GM19455 (cell line): ENCODE measurements around the gene THADA.

Source experiments
- ATAC-seq: cut with Tn5 transposase; IDR thresholded peaks from one replicate; pipeline ENCODE4 v1.9.1; 2021; ENCODE audit not compliant: unreplicated experiment

Gene THADA

DNA sequence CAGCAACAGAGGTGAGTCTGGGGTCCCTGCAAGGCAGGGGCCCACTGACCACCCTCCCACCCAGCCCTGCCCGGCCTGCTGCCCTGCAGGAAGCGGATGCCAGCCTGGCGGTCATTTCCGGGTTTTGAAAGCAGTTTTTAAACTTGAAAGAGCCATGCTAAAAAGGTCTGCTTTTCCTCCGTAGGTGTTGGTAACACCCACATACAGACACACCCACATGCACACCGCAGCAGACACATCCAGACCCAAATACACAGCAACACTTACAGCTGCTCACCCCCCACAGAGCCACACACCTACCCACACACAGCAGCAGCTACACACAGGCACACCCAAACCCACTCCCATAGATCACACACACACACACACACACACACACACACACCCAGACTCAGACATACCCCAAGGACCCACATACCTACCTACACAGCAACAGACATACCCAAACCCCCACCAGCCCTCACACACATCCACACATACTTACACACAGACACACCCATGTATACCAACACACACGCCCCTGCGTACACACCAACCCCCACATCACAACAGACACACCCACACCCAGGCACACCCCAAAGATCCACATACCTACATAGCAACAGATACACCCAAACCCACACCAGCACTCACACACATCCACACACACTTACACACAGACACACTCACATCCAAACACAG, 377.0 kb downstream of the THADA start:
- ATAC-seq: peak; percentile 33

DNA sequence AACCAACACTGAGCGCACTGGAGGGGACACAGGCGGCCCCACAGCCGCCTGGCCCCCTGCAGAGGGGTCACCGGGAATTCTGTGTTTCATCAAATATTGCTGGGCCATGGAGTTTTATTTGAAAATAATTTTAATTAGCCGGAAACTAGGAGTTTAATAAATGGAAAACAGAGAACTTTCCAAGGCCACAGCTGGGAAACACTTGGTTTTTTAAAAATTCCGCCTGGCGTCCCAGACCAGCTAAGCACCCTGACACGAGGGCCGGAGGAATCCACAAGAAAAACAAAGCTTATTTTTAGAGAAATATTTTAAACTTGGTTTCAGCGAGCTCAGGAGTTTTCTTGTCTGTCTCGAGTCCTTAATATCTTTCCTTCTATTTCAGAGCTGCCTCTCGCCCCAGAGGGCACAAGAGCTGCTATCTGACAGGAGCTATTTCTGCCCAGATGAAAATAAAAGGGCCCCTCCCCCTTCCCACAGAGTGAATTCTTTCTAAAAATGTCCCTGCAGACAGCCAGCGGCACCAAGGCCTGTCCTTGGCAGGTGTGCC, 377.6 kb downstream of the THADA start:
- ATAC-seq: no peak

DNA sequence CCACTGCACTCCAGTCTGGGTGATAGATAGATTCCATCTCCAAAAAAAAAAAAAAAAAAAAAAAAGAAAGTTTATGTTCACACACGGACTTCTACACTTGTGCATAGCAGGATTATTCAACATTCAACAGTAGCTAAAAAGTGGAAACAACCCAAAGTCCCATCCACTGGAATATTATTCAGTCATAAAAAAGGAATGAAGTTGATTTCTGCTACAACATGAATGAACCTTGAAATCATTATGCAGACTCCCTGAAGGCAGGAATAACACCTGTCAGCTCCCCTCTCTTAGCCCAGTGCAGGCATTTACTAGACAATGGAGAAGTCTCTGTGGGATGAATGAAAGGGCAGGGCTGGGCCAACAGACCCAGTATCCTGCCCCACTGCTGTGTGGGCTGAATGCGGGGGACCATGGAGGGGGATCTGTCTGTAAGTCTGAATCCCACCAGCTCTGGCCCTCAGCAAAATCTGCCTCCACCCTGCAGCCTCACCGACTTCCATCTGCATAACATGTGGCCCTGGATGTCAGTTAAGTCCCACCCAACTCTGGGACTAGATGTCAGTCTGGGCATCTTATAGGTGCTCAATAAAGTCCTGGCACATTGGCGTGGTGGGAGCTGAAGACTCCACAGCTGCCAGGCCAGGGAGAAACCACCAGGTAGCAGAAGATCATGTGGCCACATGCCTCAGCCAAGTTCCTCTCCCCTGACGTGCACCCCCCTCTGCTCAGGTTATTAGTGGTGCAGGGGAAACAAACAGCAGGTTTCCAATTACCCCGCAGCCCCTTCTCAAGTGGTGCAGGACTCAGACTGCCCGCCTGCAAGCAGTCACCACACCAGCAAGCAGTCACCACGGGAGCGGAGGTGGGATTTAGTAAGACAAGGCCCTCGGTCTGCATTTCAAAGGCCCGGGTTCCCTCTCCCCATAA, 378.3 kb downstream of the THADA start:
- ATAC-seq: no peak

DNA sequence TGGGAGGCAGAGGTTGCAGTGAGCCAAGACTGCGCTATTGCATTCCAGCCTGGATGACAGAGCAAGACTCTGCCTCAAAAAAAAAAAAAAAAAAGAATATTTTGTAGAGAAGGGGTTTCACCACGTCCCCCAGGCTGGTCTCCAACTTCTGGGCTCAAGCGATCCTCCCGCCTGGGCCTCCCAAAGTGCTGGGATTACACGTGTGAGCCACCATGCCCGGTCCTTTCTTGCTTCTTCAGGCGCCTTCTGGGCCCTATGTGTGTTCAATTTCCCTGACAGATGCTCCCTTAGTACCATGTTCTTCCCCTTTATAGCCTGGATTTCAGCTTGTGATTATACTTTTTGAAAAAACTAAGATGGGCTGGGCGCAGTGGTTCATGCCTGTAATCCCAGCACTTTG, 379.2 kb downstream of the THADA start:
- no peak for ATAC-seq

DNA sequence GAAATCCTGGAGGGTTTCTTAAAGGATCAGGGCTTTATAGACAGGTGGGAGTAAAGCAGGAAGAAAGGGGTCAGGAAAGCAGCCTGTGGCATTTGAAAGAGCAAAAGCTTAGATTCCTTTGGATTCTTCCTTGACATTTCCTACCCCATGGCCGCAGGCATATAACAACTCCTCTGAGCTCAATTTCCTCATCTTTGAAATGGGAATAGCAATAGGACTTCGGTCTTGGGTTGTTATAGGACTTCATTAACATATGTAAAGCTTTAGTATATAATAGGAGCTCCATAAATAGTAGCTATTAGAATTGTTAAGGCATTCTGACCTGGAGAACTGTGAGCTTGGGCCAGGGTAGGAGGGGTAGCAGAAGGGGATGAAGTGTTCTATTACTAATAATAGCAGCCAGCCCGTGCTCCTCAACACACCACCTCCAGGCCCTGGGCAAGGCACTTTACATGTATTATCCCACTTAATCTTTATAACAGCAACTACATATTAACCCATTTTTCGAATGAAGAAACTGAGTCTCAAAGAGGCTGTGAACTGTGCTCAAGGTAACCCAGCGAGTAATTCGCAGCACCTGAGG, 380.1 kb downstream of the THADA start:
- no peak for ATAC-seq

DNA sequence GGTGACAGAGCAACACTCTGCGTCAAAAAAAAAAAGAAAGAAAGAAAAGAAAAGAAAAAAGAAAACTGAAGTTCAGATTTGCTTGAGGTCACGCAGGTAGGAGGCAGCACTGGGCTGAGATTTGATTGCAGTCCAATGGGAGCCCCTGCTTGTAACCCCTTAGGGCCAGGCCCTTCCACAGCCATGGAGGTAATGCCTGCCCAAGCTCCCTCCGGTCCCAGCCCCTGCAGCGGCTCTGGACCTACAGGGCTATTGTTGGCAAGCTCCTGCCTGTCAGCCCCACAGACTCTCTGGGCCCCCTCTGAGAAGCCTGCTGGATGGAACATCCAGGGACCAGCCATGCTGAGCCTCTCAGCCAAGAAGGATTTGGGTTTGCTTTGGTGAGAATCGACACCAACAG, 381.6 kb downstream of the THADA start:
- no peak for ATAC-seq

DNA sequence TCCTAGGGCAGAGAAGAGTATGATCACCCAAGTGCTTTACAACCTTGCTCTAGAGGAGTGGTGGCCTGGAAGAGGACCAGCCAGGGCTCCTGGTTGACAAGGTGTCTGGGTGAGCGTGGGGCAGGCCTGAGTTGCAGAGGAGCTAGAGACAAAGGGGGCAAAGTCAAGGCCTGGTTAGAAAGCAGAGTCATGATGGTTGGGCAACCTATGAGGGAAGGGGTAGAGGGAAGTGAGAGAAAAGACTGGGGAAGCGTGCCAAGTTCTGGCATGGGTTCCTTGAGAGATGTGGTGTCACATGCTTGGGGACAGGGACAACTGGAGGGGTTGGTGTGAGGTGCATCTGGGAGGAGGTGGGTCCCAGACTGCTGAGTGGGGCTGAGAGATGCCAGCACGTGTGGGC, 382.9 kb downstream of the THADA start:
- ATAC-seq: no peak

DNA sequence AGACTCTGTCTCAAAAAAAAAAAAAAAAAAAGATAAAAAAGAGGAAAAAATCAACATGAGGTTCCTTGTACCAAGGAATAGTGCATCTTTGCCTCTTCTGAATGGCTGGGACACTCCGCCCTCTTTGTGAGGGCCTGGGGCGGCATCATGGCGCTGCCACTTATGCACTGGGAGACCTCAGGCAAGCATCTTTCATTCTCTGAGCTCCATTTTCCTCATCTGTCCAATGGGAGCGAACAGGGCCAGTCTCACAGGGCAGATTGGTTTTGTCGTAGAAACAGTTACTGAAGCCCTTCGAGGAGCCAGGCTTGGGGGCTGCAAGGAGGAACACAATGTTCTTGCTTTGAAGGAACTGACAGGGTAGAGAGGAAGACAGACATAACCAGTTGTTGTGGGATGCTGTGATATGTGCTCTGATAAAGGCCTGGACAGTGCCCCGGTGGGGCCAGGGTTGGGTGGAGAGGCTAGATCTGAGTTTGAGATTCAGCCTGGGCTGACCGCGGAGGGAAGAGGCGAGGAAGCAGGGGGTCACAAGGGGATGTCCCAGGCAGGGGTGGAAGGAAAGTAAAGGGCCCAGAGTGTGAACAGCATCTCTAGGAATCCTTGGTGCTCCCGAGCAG, 383.5 kb downstream of the THADA start:
- ATAC-seq: no peak

DNA sequence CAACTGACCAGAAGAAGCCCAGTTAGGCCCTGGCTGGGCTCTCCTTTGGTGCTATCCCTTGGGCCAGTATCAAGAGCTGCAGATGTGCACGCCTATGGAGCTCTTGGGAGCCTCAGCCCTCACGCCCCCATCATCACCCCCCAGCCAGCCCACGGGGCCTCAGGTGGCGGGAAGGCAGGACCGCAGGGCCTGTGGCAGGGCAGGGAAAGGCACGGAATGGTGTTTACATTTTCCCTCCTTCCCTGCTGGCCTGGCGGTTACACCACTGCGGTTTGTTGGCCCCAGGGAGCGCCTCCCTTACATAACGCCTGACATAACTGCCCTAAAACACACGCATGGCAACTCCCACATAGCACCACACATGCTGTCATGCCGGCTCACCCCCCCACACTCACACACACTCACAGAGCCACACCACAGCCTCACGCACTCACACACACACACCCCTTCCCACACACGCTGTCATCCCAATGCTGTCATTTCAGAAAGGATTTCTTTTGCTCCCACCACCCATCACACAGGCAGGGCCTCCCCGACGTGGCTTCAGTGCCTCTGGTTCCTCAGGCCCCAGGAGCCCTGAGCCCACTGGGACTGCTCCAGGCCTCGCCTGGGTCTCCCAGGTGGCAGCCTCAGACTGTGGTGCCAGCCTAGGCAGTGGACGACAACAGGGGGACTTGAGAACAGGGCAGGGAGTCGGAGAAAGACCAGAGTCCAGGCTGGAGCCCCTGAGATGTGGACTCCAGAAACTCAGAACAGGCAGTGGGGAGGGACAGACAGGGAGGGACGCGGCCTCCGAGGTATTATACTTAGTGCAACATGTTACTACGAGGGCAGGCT, 385.2 kb downstream of the THADA start:
- no peak for ATAC-seq

DNA sequence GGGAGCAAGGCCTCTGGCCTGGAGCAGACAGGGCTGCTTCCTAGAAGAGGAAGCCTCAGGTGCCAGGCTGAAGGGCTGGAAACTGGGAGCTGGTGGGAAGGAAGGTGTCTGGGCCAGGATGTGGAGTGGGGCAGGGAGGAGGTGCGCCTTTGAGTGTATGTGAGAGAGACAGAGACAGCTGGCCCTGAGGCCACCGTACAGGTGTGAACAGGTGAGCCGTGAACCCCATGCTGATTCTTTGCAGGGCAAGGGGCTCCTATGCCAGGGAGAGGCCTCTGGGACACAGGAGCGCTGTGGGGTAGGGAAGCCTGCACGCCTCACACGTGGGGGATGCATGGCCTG, 385.7 kb downstream of the THADA start:
- no peak for ATAC-seq

DNA sequence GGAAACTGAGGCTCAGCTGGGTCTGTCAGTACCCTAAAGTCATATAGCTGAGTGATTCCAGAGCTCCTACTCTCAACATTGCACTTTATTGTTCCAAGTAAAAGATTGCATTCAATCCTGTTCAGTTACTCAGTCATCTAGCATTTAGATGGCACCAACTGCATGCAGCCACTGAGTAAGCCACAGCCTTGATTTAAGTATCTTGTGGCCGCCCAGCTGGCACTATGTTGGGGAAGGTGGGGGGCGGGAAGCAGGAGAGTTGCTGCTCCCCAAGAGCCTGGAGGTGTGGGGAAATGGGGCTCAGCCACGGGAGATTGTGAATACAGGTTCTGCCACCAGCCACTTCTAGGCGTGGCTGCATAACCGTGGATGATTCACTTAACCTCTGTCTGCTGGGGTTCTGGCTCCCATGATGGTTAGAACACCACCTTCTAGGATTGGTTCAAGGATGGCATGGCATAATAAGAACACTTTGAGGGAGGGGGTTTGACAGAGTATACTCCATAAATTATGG, 386.6 kb downstream of the THADA start:
- ATAC-seq: no peak

DNA sequence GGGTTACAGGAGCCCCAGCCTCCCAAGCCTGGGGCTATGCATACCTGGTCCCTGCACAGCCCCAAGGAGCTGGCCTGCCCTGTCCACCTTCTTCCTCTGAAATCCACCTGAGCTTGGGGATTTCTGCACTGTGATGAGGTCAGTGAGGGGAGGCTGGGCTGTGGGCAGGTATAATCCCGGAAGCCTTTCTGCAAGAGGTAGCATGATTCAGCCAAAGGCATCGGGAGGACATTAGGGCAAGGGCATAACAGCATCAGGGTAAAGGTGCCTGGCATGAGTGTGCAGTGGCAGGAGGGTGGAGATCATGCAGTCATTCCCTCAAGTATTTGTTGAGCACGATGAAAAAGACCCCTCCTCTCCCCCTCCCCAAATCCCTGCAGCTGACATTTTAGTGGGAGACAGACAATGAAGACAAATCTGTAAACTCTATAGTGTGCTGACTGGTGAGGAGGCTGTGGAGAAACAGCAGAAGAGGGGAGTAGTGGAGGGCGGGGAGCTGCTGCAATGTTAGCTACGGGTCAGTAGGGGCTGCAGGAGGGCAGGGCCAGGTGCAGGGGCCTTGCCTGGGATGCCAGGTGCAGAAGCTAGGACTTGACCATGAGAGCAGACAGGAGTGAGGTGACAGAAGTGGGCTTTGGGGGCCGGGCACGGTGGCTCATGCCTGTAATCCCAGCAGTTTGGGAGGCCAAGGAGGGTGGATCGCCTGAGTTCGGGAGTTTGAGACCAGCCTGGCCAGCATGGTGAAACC, 388.1 kb downstream of the THADA start:
- ATAC-seq: no peak

DNA sequence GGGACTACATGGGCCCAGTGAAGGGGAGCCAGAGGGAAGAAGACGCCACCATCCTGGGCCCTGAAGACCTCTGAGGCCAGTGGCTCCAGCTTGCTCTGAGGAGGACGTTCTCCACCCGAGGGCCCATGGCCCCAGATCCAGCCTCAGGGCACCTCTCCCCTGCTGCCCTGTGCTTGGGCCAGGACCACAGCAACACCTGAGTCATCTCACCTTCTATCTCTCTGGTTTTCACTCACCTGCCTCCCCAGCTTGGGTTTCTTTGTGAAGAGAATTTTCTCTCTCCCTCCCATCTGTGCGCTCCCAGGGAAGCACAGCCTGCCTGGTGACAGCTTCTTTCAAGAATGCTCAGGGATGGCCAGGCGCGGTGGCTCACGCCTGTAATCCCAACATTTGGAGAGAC, 389.2 kb downstream of the THADA start:
- ATAC-seq: no peak

DNA sequence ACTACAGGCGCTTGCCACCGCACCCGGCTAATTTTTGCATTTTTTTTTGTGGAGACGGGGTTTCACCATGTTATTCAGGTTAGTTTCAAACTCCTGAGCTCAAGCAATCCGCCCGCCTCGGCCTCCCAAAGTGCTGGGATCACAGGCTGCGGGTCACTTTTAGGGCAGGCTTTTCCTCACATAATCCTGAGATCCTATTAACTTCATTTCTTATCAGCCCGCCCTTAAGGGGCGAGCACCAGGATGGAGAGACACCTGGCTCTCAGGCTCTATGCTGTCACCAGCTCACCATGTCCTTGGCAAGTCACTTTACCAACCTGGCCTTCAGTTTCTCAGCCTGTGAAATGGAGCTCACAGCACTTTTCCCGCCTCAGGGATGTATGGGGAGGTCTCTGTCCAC, 392.5 kb downstream of the THADA start:
- ATAC-seq: no peak

DNA sequence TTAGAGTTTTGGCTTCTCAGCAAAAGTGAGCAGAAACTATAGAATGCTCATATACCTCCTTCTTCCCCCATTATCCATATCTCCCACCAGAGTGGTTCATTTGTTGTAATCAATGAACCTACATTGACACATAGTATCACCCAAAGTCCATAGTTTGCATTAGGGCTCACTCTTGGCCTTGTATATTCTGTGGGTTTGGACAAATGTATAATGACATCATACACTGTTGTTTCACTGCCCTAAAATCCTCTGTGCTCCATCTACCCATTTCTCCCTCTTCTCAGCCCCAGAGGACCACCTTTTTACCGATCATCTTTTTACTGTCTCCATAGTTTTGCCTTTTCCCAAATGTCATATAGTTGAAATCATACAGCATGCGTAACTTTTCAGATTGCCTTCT, 393.5 kb downstream of the THADA start:
- no peak for ATAC-seq

DNA sequence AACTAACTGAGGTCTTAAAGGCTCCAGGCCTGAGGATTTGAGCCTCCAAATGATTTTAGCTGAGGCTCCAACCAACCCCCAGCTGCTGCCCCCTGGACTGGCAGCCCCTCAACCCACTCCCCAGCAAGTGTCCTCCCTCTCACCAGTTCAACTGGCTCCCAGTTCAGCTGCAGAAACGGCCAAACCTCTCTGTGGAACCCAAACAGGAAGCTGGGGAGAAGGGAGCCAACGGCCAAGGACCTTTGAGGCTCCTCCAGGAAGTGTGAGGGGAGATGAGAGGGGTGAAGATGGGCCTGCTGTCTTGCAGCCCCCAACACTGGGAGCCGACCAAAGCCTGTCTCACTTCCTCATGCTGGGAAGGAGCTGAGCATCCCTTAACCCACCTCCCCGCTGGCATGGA, 394.3 kb downstream of the THADA start:
- ATAC-seq: no peak

DNA sequence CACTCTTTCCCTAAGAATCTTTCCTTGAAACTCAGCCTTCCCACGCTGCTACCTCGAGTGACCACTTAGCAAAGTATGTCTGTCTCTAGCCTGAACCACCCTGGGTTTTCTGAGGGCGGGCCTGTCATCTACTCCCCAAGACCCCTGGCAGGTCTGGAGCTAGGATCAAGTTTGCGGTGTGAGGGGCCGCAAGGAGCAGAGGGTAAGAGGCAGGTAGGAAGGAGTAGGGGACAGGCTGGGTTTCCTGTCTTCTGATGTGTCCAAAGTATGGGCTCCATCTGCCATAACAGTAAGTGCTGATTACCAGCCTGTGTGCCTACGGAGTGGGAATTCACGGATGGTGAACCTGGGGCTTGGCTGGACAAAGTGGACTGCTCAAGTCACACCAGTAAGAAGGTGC, 394.8 kb downstream of the THADA start:
- ATAC-seq: no peak

DNA sequence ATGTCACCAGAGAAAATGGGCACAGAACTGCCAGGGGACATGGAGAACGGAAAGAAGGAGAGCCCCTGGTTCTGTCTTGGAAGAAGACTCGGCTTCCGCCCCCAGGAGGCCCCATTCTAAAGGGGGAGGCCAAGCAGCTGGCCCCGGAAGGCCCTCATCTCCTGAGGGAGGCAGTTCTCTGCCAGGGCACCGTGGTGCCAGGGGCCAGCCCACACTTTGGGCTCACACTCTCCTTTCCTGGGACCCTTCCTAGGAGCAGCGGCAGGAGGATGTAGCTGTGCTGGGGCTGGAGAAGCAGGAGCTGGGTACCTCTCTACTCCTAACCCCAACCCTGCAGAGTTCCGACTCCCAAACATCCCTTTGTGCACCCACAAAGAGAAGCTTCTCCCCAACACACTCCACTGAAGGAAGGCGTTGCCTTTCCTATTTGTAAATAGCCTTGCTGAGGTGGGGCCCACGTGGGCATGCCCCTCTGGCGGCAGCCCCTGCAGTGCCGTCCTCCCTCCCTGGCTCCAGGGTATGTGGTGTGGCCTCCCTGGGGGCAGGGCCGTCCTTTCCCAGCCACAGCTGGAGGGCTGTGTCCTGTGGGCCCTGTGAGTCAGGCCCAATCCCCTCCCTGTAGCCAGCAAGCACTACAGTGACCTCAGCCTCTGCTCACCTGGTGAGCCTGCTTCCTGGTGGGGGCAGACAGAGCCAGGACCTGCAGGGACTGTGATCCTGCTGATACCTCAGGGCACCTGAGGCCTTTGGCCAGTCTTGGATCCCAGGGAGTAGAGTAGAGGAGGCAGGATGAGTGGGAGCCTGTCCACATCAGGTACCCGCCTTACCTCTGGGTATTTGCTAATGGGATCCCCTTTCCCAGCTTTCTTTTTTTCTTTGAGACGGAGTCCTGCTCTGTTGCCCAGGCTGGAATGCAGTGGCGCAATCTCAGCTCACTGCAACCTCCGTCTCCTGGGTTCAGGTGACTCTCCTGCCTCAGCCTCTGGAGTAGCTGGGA, 396.0 kb downstream of the THADA start:
- no peak for ATAC-seq
